Ovary (tissue), 3 donors: ENCODE measurements around the gene USP51.
"Not testable (repeated sequence)": the region's sequence is repeated elsewhere in the genome, so short reads cannot be mapped to it uniquely, and the experiment has no call there.

Experiments used
- CTCF ChIP-seq, 3 donors: fragments of 450-650 bp in 2 of 3; fragments of 200-600 bp in 1 of 3; IDR thresholded peaks; one replicate each; pipeline versions ENCODE4 v1.5.1 to v1.8.0; 2016 to 2022; ENCODE audit warnings: antibody characterized with exemption in 3 of 3, mild to moderate bottlenecking in 1 of 3
- EP300 ChIP-seq: sonication (generic); formaldehyde crosslinking; IDR thresholded peaks from one replicate; pipeline ENCODE4 v1.6.1; 2017; ENCODE audit warnings: antibody characterized with exemption
- POLR2A ChIP-seq: fragments of 450-650 bp; IDR thresholded peaks from one replicate; pipeline ENCODE4 v1.6.1; 2017; ENCODE audit warnings: antibody characterized with exemption, mild to moderate bottlenecking, moderate library complexity
- donor health status: DM: no; HTN: no; CAD: no.

GRCh38 chrX:55508410-55509152 is 18.9 kb upstream of the USP51 start:
- TF ChIP-seq CTCF (IDR thresholded peaks at IDR 0.05); POLR2A; EP300: not testable (repeated sequence)
